Neural progenitor cell (in vitro differentiated cells): ENCODE data around the gene IQCM. TPM values are rescaled to one million over a fixed set of nuclear protein-coding genes. Genes with fewer than 3 reads are reported as not detected.

Experiments
- DNase-seq: peaks from one replicate; pipeline ENCODE4 v3.0.0-alpha.2; 2016; ENCODE audit warnings: low spot score
- H2AFZ ChIP-seq: fragments of 200-600 bp; sonication (generic); replicated peaks from 2 replicates; pipeline ENCODE4 v1.6.1; 2016; ENCODE audit warnings: antibody characterized with exemption
- H3F3A ChIP-seq: fragments of 200-600 bp; sonication (generic); 2 replicates; pipeline ENCODE4 v1.6.1; 2016; ENCODE audit warnings: antibody characterized with exemption, low read depth
- H3K27ac ChIP-seq: fragments of 200-600 bp; sonication (generic); 2 replicates; pipeline ENCODE4 v1.5.1; 2016; ENCODE audit warnings: mild to moderate bottlenecking
- H3K27me3 ChIP-seq: fragments of 200-600 bp; sonication (generic); 2 replicates; pipeline ENCODE4 v1.6.1; 2016; ENCODE audit warnings: mild to moderate bottlenecking, moderate library complexity
- H3K36me3 ChIP-seq: fragments of 200-600 bp; sonication (generic); 2 replicates; pipeline ENCODE4 v1.5.1; 2016
- H3K4me1 ChIP-seq: fragments of 200-600 bp; sonication (generic); 2 replicates; pipeline ENCODE4 v1.6.1; 2016; ENCODE audit warnings: mixed run types
- H3K4me2 ChIP-seq: fragments of 200-600 bp; sonication (generic); 2 replicates; pipeline ENCODE4 v1.6.1; 2016
- H3K4me3 ChIP-seq: fragments of 200-600 bp; sonication (generic); 2 replicates; pipeline ENCODE4 v1.5.1; 2016
- H3K79me2 ChIP-seq: fragments of 200-600 bp; sonication (generic); 2 replicates; pipeline ENCODE4 v1.6.1; 2016; ENCODE audit warnings: low read depth
- H3K9ac ChIP-seq: fragments of 200-600 bp; sonication (generic); 2 replicates; pipeline ENCODE4 v1.6.1; 2016
- H3K9me3 ChIP-seq: fragments of 200-600 bp; sonication (generic); 2 replicates; pipeline ENCODE4 v1.5.1; 2016; ENCODE audit warnings: low read depth
- H4K20me1 ChIP-seq: fragments of 200-600 bp; sonication (generic); 2 replicates; pipeline ENCODE4 v1.6.1; 2016; ENCODE audit warnings: low read depth
- H3K27ac Mint-ChIP-seq: 3 replicates; pipeline ENCODE4 v1.8.0; 2021; ENCODE audit warnings: mixed read lengths
- H3K27me3 Mint-ChIP-seq: 2 replicates; pipeline ENCODE4 v1.8.0; 2022; ENCODE audit warnings: low read depth, mild to moderate bottlenecking, inconsistent platforms, moderate library complexity, mixed read lengths; ENCODE audit not compliant: insufficient read depth
- H3K36me3 Mint-ChIP-seq: 3 replicates; pipeline ENCODE4 v1.8.0; 2021; ENCODE audit warnings: mixed read lengths
- H3K4me1 Mint-ChIP-seq: 3 replicates; pipeline ENCODE4 v1.8.0; 2021; ENCODE audit warnings: mixed read lengths
- H3K4me3 Mint-ChIP-seq: 3 replicates; pipeline ENCODE4 v1.8.0; 2021; ENCODE audit warnings: mild to moderate bottlenecking, moderate library complexity, mixed read lengths
- H3K9me3 Mint-ChIP-seq: 3 replicates; pipeline ENCODE4 v1.8.0; 2020; ENCODE audit warnings: mixed read lengths
- EZH2 ChIP-seq: fragments of 200-600 bp; sonication (generic); IDR thresholded peaks from 2 replicates; pipeline ENCODE4 v1.6.1; 2017; ENCODE audit warnings: antibody characterized with exemption, mild to moderate bottlenecking, moderate library complexity
- EZH2phosphoT487 ChIP-seq: fragments of 200-600 bp; sonication (generic); IDR thresholded peaks from 2 replicates; pipeline ENCODE4 v1.6.1; 2017; ENCODE audit warnings: antibody characterized with exemption
- total RNA-seq: library from RNA; depleted of rRNA; stranded (reverse); fragments of >200 nt; gene quantifications from 2 replicates; pipeline ENCODE4 v1.2.3, GENCODE V29; 2015; ENCODE audit warnings: low replicate concordance
- TF ChIP-seq, protein P1 (sequence below): fragments of 200-600 bp; sonication (generic); IDR thresholded peaks from 2 replicates; pipeline ENCODE4 v1.5.1; 2017; ENCODE audit warnings: antibody characterized with exemption, mild to moderate bottlenecking

IQCM gene
- total RNA-seq, 1 donor from 2014 or later = 0.26 TPM

DNA sequence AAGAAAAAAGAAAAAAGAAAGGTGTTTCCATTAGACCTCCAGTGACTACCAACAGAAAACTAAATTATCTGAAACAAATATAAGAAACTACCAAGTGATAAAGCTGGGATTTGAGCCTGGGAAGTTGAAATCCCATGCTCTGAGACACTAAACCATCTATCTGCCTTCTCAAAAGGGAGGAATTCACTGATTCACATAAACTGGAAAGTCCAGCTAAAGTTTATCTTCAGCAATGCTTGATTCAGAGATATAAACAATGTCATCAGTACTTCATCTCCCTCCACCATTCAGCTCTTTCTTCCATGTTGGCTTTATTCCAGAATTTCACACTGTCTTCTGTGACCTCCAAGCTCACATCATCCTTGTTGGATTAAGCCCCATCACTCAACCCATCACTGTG, 96.3 kb downstream of the IQCM start:
- Mint-ChIP-seq H3K4me1 (no peaks in the 10 kb centered on the region), H3K4me3 (no peak overlapping the region), H3K9me3 (peaks cover 3% of the 10 kb centered on the region), H3K27me3 (no peaks in the 10 kb centered on the region), H3K36me3 (no peaks in the 10 kb centered on the region), H3K27ac (no peak overlapping the region)
- DNase-seq = no peak
- Histone ChIP-seq H3K4me3 (no peak overlapping the region), H3K79me2 (no peaks in the 10 kb centered on the region), H3F3A (no peaks in the 10 kb centered on the region), H3K9ac (no peak overlapping the region), H3K4me2 (no peak overlapping the region), H3K9me3 (no peaks in the 10 kb centered on the region), H3K4me1 (no peaks in the 10 kb centered on the region), H3K27ac (no peak overlapping the region), H2AFZ (no peak overlapping the region), H3K36me3 (no peaks in the 10 kb centered on the region), H3K27me3 (no peaks in the 10 kb centered on the region), H4K20me1 (no peaks in the 10 kb centered on the region)
- TF ChIP-seq, protein P1, sequence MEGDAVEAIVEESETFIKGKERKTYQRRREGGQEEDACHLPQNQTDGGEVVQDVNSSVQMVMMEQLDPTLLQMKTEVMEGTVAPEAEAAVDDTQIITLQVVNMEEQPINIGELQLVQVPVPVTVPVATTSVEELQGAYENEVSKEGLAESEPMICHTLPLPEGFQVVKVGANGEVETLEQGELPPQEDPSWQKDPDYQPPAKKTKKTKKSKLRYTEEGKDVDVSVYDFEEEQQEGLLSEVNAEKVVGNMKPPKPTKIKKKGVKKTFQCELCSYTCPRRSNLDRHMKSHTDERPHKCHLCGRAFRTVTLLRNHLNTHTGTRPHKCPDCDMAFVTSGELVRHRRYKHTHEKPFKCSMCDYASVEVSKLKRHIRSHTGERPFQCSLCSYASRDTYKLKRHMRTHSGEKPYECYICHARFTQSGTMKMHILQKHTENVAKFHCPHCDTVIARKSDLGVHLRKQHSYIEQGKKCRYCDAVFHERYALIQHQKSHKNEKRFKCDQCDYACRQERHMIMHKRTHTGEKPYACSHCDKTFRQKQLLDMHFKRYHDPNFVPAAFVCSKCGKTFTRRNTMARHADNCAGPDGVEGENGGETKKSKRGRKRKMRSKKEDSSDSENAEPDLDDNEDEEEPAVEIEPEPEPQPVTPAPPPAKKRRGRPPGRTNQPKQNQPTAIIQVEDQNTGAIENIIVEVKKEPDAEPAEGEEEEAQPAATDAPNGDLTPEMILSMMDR = no peak
- TF ChIP-seq EZH2 = no peak
- no peak for TF ChIP-seq EZH2phosphoT487

DNA sequence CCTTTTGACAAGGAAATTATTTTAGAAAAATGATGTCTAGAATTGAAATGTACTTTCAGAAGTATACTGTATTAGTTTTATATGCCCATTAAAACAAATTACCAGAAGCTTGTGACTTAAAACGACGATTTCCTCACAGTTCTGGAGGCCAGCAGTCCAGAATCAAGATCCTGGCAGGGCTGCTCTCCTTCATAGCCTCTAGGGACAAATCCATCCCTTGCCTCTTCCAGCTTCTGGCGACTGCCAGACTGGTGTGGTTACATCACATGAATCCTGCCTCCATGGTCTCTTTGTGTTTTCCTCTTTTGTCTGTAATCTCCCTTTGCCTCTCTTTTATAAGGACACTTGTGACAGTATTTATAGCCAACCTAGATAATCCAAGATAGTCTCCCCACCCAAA, 97.1 kb downstream of the IQCM start:
- no peak overlapping the region for H3K4me3 ChIP-seq
- no peak overlapping the region for H3K9ac ChIP-seq
- no peak overlapping the region for H3K4me2 ChIP-seq
- no peak for DNase-seq
- no peaks in the 10 kb centered on the region for H3K27me3 ChIP-seq
- Mint-ChIP-seq H3K4me1 (no peaks in the 10 kb centered on the region), H3K27ac (no peak overlapping the region), H3K9me3 (peaks cover 3% of the 10 kb centered on the region), H3K4me3 (no peak overlapping the region), H3K27me3 (no peaks in the 10 kb centered on the region), H3K36me3 (no peaks in the 10 kb centered on the region)
- no peak overlapping the region for H3K27ac ChIP-seq
- no peaks in the 10 kb centered on the region for H3K36me3 ChIP-seq
- no peak overlapping the region for H2AFZ ChIP-seq
- no peaks in the 10 kb centered on the region for H3K9me3 ChIP-seq
- no peaks in the 10 kb centered on the region for H3K4me1 ChIP-seq
- H3K79me2 ChIP-seq = no peaks in the 10 kb centered on the region
- H4K20me1 ChIP-seq = no peaks in the 10 kb centered on the region
- TF ChIP-seq, protein P1 = no peak
- TF ChIP-seq EZH2phosphoT487 (no peak), EZH2 (no peak)
- H3F3A ChIP-seq = no peaks in the 10 kb centered on the region

DNA sequence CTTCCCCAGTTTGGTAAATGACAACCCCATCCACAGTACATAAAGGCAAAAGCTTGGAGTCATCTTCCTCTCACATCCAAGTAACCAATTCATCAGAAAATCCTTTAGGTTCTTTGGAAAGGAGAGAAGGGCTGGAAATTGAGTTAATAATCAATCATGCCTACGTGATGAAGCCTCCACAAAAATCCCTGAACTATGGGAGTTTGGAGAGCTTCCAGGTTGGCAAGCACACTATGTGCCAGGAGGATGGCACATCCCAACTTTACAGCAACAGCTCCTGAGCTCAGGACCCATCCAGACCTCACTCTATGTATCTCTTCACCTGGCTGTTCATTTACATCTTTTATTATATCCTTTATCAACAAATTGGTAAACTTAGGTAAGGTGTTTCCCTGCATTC, 98.9 kb downstream of the IQCM start:
- H3K9me3 Mint-ChIP-seq = peaks cover 3% of the 10 kb centered on the region
- no peak overlapping the region for H3K4me3 Mint-ChIP-seq

More for the DNA sequence above, 98.9 kb downstream of the IQCM start:
- Histone ChIP-seq H3K79me2 (no peaks in the 10 kb centered on the region), H3K4me3 (no peak overlapping the region), H3K9me3 (no peaks in the 10 kb centered on the region), H3K4me1 (no peaks in the 10 kb centered on the region), H3K27ac (no peak overlapping the region), H3F3A (no peaks in the 10 kb centered on the region), H3K9ac (no peak overlapping the region), H4K20me1 (no peaks in the 10 kb centered on the region), H2AFZ (no peak overlapping the region), H3K27me3 (no peaks in the 10 kb centered on the region), H3K36me3 (no peaks in the 10 kb centered on the region), H3K4me2 (no peak overlapping the region)
- TF ChIP-seq, protein P1 = no peak
- TF ChIP-seq EZH2 (no peak), EZH2phosphoT487 (no peak)
- H3K27ac Mint-ChIP-seq = no peak overlapping the region
- no peaks in the 10 kb centered on the region for H3K4me1 Mint-ChIP-seq
- no peaks in the 10 kb centered on the region for H3K27me3 Mint-ChIP-seq
- H3K36me3 Mint-ChIP-seq = no peaks in the 10 kb centered on the region
- no peak for DNase-seq
